ENCODE measurements around the gene CSTB. TPM values are rescaled to one million over a fixed set of nuclear protein-coding genes. Genes with fewer than 3 reads are reported as not detected.

Gene CSTB
- total and polyA plus RNA-seq, 2 donors (not counting 3 experiments of a cell fraction or from before 2014, with no cell fraction given), result 65.8 to 83.7 TPM

DNA sequence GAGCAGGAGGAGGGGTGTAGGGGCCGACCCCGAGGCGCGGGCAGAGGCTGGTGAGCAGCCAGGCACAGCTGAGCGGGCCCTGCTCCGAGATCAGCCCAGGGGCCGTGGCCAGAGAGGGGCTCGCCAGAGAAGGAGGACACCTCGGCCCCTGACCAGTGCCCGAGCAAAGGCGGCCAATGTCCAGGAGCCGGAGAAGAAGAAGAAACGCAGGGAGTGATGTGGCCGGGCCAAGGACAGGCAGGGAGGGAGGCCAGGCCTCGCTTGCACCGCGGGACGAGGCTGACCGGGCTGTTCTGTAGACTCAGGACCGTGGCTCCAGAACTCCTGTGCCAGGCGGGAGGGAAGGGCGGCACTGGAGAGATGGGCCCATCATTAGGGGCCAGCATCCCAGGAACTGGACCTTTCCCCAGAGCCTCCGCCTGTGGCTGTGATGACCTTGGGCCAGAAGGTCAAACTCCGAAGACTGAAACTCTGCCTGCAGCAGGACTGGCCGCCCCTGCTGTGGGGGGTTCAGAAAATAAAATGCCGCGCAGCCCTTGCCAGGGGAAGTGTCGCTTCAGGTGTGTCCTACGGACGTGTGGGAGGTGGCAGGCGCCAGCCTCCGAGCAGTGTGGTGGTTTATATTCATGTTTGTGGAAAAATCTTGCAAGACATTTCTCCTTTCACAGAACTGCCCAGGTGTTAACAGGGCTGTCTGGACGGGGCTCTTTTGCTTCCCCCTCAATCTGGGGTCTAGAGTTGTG lies 27.6 kb upstream of the CSTB start:
- H3K27ac ChIP-seq (ENCODE audit: insufficient read depth, low read depth, low read length), result no peak overlapping the region
- FAIRE-seq (no peak), DNase-seq (ENCODE audit: low read depth, low spot score) (no peak)
- ChIA-PET CTCF (no interaction called here), POLR2A (no interaction called here)
- H3K4me2 ChIP-seq (ENCODE audit: insufficient read depth, low read length), result no peak overlapping the region
- H2AFZ ChIP-seq (ENCODE audit: low read depth, low read length), result no peak overlapping the region
- BruUV-seq (replicated peaks), result no TSS peak
- no peaks in the 10 kb centered on the region for H3K79me2 ChIP-seq (ENCODE audit: control insufficient read depth, insufficient read depth, low read length)
- H3K4me3 ChIP-seq (replicated peaks in 1 of 3; ENCODE audit: insufficient read depth in 1 of 3, low read depth in 1 of 3, low read length in 3 of 3), result no peak overlapping the region
- intact Hi-C loops (cut with micrococcal nuclease) (no loop called here), dilution Hi-C loops (cut with MboI; ENCODE audit: extremely low pct_ligation_motif_present, low sequenced_read_pairs) (no loop called here)
- no peaks in the 10 kb centered on the region for H3K27me3 ChIP-seq (ENCODE audit: control insufficient read depth in 2 of 2, insufficient read depth in 2 of 2, low read length in 2 of 2)
- H3K9me3 ChIP-seq (replicated peaks; ENCODE audit: control insufficient read depth, insufficient read depth, low read length), result no peaks in the 10 kb centered on the region
- no peaks in the 10 kb centered on the region for H4K20me1 ChIP-seq (replicated peaks; ENCODE audit: control insufficient read depth, extremely low read depth, insufficient read depth, low read length)
- no peaks in the 10 kb centered on the region for H3K4me1 ChIP-seq (ENCODE audit: control insufficient read depth, extremely low read depth, insufficient read depth, low read length)
- peaks cover 0 to 41% of the 10 kb centered on the region in 2 experiments for H3K36me3 ChIP-seq (ENCODE audit: control insufficient read depth in 2 of 2, extremely low read depth in 1 of 2, insufficient read depth in 2 of 2, low read length in 2 of 2)
- TF ChIP-seq MYC (IDR thresholded peaks at IDR 0.05; ENCODE audit: low read depth, low read length) (no peak), JUN (IDR thresholded peaks at IDR 0.05; ENCODE audit: borderline replicate concordance, insufficient read depth, insufficient read length, low read depth) (no peak), EZH2 (IDR thresholded peaks at IDR 0.05; ENCODE audit: borderline replicate concordance, low read depth, low read length, severe bottlenecking) (no peak), GATA2 (IDR thresholded peaks at IDR 0.05; ENCODE audit: insufficient read depth, insufficient read length, low read depth, low read length) (no peak), POLR2AphosphoS5 (IDR thresholded peaks at IDR 0.05; ENCODE audit: insufficient read depth, low read depth, low read length) (no peak), POLR2A (IDR thresholded peaks at IDR 0.05; ENCODE audit: low read depth, low read length) (no peak), FOS (IDR thresholded peaks at IDR 0.05; ENCODE audit: borderline replicate concordance, insufficient read depth, low read length) (no peak)
- TF ChIP-seq, protein P1, sequence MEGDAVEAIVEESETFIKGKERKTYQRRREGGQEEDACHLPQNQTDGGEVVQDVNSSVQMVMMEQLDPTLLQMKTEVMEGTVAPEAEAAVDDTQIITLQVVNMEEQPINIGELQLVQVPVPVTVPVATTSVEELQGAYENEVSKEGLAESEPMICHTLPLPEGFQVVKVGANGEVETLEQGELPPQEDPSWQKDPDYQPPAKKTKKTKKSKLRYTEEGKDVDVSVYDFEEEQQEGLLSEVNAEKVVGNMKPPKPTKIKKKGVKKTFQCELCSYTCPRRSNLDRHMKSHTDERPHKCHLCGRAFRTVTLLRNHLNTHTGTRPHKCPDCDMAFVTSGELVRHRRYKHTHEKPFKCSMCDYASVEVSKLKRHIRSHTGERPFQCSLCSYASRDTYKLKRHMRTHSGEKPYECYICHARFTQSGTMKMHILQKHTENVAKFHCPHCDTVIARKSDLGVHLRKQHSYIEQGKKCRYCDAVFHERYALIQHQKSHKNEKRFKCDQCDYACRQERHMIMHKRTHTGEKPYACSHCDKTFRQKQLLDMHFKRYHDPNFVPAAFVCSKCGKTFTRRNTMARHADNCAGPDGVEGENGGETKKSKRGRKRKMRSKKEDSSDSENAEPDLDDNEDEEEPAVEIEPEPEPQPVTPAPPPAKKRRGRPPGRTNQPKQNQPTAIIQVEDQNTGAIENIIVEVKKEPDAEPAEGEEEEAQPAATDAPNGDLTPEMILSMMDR (IDR thresholded peaks at IDR 0.05; ENCODE audit: extremely low read depth in 1 of 2, insufficient read depth in 1 of 2, low read depth in 1 of 2, low read length in 2 of 2), result no peak
- TF ChIP-seq, protein P2, sequence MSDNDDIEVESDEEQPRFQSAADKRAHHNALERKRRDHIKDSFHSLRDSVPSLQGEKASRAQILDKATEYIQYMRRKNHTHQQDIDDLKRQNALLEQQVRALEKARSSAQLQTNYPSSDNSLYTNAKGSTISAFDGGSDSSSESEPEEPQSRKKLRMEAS (IDR thresholded peaks at IDR 0.05; ENCODE audit: insufficient read depth, insufficient read length), result no peak
- no peak overlapping the region for H3K9ac ChIP-seq (replicated peaks; ENCODE audit: extremely low read depth, insufficient read depth, low read length)
- no peaks in the 10 kb centered on the region for H3K9me1 ChIP-seq (replicated peaks; ENCODE audit: control insufficient read depth, extremely low read depth, insufficient read depth, low read length)
